ENCODE measurements around the gene MYZAP.

DNA sequence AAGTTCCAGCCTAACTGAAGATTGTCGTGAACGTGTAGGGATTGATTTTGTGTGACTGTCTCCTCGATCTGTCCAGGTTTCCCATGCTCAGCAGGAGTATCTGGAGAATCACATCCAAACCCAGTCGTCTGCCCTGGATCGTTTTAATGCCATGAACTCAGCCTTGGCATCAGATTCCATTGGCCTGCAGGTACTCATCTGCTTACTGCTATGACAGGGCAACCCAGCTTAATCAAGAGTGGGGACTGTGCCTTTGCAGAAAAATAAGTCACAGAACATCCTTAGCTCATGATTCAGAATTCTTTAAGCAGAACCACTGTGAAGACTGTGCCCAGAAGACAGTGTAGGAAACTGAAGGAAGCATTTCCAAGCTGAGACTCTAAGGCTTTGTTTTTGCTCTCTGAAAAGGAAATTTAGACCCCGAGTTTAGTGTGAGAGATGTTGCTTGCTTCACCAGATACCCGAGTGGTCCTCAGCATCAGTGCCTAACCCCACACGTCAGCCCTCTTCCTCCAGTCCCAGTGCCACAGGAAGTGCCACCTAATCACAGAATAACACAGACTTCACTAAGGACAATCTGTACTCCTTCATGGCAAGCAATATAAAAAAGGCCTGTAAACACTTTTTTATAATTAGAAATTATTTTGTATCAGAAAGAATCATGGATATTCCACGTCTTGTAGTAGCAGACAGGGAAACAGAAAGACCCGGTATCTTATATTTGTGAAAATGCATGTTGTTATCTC, 34.2 kb downstream of the MYZAP start:
- TF ChIP-seq, protein P1, sequence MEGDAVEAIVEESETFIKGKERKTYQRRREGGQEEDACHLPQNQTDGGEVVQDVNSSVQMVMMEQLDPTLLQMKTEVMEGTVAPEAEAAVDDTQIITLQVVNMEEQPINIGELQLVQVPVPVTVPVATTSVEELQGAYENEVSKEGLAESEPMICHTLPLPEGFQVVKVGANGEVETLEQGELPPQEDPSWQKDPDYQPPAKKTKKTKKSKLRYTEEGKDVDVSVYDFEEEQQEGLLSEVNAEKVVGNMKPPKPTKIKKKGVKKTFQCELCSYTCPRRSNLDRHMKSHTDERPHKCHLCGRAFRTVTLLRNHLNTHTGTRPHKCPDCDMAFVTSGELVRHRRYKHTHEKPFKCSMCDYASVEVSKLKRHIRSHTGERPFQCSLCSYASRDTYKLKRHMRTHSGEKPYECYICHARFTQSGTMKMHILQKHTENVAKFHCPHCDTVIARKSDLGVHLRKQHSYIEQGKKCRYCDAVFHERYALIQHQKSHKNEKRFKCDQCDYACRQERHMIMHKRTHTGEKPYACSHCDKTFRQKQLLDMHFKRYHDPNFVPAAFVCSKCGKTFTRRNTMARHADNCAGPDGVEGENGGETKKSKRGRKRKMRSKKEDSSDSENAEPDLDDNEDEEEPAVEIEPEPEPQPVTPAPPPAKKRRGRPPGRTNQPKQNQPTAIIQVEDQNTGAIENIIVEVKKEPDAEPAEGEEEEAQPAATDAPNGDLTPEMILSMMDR (conservative IDR thresholded peaks at IDR 0.05; ENCODE audit: low read depth, low read length) = no peak
- TF ChIP-seq EZH2 (IDR thresholded peaks at IDR 0.05; ENCODE audit: borderline replicate concordance, low read depth, low read length, poor library complexity, severe bottlenecking) = no peak
